Measurements from ENCODE around the gene BPHL. TPM values are rescaled to one million over a fixed set of nuclear protein-coding genes. Genes with fewer than 3 reads are reported as not detected.
A peak's percentile ranks its signal among the peaks of the same experiment; 100 is the strongest.
"Not testable (repeated sequence)": the region's sequence is repeated elsewhere in the genome, so short reads cannot be mapped to it uniquely, and the experiment has no call there.

The BPHL gene
- total RNA-seq, 1 donor from 2014 or later, result 35.4 TPM

- H3K9me3 Mint-ChIP-seq (ENCODE audit: unreplicated experiment), result no peaks in the 10 kb centered on the region
- DNase-seq (ENCODE audit: low spot score), result no peak
- peaks cover 29% of the 10 kb centered on the region for H3K4me1 Mint-ChIP-seq (ENCODE audit: unreplicated experiment)
- no peak overlapping the region for H3K27ac Mint-ChIP-seq (ENCODE audit: unreplicated experiment)
- no peak for TF ChIP-seq CTCF (IDR thresholded peaks at IDR 0.05; ENCODE audit: unreplicated experiment)
- H3K36me3 Mint-ChIP-seq (ENCODE audit: low read depth, unreplicated experiment), result peaks cover 46% of the 10 kb centered on the region
- peaks cover 2% of the 10 kb centered on the region for H3K27me3 Mint-ChIP-seq (ENCODE audit: unreplicated experiment)
- H3K4me3 Mint-ChIP-seq (ENCODE audit: unreplicated experiment), result no peak overlapping the region
These were observed 42.2 kb upstream of the BPHL start for GRCh38 chr6:3076320-3076719.

GRCh38 chr6:3077430-3077829 lies 41.1 kb upstream of the BPHL start:
- Mint-ChIP-seq H3K9me3 (ENCODE audit: unreplicated experiment) (no peaks in the 10 kb centered on the region), H3K4me1 (ENCODE audit: unreplicated experiment) (peaks cover 33% of the 10 kb centered on the region), H3K4me3 (ENCODE audit: unreplicated experiment) (peak overlapping the region; percentile 21), H3K27me3 (ENCODE audit: unreplicated experiment) (peaks cover 5% of the 10 kb centered on the region), H3K36me3 (ENCODE audit: low read depth, unreplicated experiment) (peaks cover 55% of the 10 kb centered on the region), H3K27ac (ENCODE audit: unreplicated experiment) (no peak overlapping the region)
- TF ChIP-seq CTCF (IDR thresholded peaks at IDR 0.05; ENCODE audit: unreplicated experiment), result no peak
- DNase-seq (ENCODE audit: low spot score), result no peak

GRCh38 chr6:3078952-3079351 lies 39.6 kb upstream of the BPHL start:
- H3K27ac Mint-ChIP-seq (ENCODE audit: unreplicated experiment); DNase-seq (ENCODE audit: low spot score); H3K9me3 Mint-ChIP-seq (ENCODE audit: unreplicated experiment); H3K27me3 Mint-ChIP-seq (ENCODE audit: unreplicated experiment): not testable (repeated sequence)
- peak overlapping the region; percentile 66 for H3K4me3 Mint-ChIP-seq (ENCODE audit: unreplicated experiment)
- H3K36me3 Mint-ChIP-seq (ENCODE audit: low read depth, unreplicated experiment), result peaks cover 66% of the 10 kb centered on the region
- H3K4me1 Mint-ChIP-seq (ENCODE audit: unreplicated experiment), result peaks cover 39% of the 10 kb centered on the region

GRCh38 chr6:3079682-3080081 lies 38.8 kb upstream of the BPHL start:
- no peak for TF ChIP-seq CTCF (IDR thresholded peaks at IDR 0.05; ENCODE audit: unreplicated experiment)
- no peak for DNase-seq (ENCODE audit: low spot score)
- peaks cover 39% of the 10 kb centered on the region for H3K4me1 Mint-ChIP-seq (ENCODE audit: unreplicated experiment)
- peak overlapping the region; percentile 17 for H3K4me3 Mint-ChIP-seq (ENCODE audit: unreplicated experiment)
- no peaks in the 10 kb centered on the region for H3K9me3 Mint-ChIP-seq (ENCODE audit: unreplicated experiment)
- peaks cover 72% of the 10 kb centered on the region for H3K36me3 Mint-ChIP-seq (ENCODE audit: low read depth, unreplicated experiment)
- H3K27ac Mint-ChIP-seq (ENCODE audit: unreplicated experiment), result no peak overlapping the region
- H3K27me3 Mint-ChIP-seq (ENCODE audit: unreplicated experiment), result peaks cover 5% of the 10 kb centered on the region

GRCh38 chr6:3081960-3082359 lies 36.6 kb upstream of the BPHL start:
- TF ChIP-seq CTCF (IDR thresholded peaks at IDR 0.05; ENCODE audit: unreplicated experiment), result no peak
- Mint-ChIP-seq H3K4me3 (ENCODE audit: unreplicated experiment) (peak overlapping the region; percentile 79), H3K27ac (ENCODE audit: unreplicated experiment) (peak overlapping the region; percentile 13), H3K27me3 (ENCODE audit: unreplicated experiment) (peaks cover 4% of the 10 kb centered on the region), H3K36me3 (ENCODE audit: low read depth, unreplicated experiment) (peaks cover 90% of the 10 kb centered on the region), H3K4me1 (ENCODE audit: unreplicated experiment) (peaks cover 22% of the 10 kb centered on the region), H3K9me3 (ENCODE audit: unreplicated experiment) (no peaks in the 10 kb centered on the region)
- DNase-seq (ENCODE audit: low spot score), result peak; percentile 10
